Neural progenitor cell (in vitro differentiated cells): ENCODE results near the gene TMEM123.

Experiments used
- CTCF ChIP-seq: fragments of 200-600 bp; sonication (generic); IDR thresholded peaks from 2 replicates; pipeline ENCODE4 v1.5.1; 2017; ENCODE audit warnings: antibody characterized with exemption, mild to moderate bottlenecking
- EZH2 ChIP-seq: fragments of 200-600 bp; sonication (generic); IDR thresholded peaks from 2 replicates; pipeline ENCODE4 v1.6.1; 2017; ENCODE audit warnings: antibody characterized with exemption, mild to moderate bottlenecking, moderate library complexity
- EZH2phosphoT487 ChIP-seq: fragments of 200-600 bp; sonication (generic); IDR thresholded peaks from 2 replicates; pipeline ENCODE4 v1.6.1; 2017; ENCODE audit warnings: antibody characterized with exemption

GRCh38 chr11:102427068-102427467, 25.5 kb downstream of the TMEM123 start:
- no peak for TF ChIP-seq CTCF
- TF ChIP-seq EZH2phosphoT487, result no peak
- no peak for TF ChIP-seq EZH2
